Muscle of arm (tissue), 12 donors: ENCODE measurements around the gene ABCB9. TPM values are rescaled to one million over a fixed set of nuclear protein-coding genes. Genes with fewer than 3 reads are reported as not detected.
"Not testable (repeated sequence)": the region's sequence is repeated elsewhere in the genome, so short reads cannot be mapped to it uniquely, and the experiment has no call there.

Experiments used
- DNase-seq: peaks from one replicate; pipeline ENCODE4 v3.0.0-alpha.2; 2013
- polyA plus RNA-seq, 12 donors: library from polyadenylated mRNA; unstranded; fragments of 120-200 nt; gene quantifications; one replicate each; pipeline ENCODE4 v1.2.1, GENCODE V29; 2013; ENCODE audit not compliant: insufficient read length in 12 of 12

Gene ABCB9
- polyA plus RNA-seq, 12 donors, result 2.4 to 5.3 (median 3.2) TPM; not detected in 2

DNA sequence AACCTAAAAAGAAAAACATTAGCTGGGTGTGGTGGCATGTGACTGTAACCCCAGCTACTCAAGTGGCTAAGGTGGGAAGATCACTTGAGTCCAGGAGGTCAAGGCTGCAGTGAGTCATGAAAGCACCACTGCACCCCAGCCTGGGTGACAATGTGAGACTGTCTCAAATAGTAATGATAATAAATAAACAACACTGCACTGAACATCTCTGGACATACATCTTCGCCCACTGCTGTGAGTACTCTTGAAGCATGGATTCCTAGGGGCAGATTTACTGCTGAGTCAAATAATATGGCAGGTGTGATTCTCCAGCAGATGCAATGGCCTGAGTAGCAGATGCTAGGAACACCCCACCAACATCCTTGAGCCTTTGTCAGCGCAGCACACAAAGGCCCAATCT lies 23.6 kb downstream of the ABCB9 start:
- DNase-seq, result no peak

DNA sequence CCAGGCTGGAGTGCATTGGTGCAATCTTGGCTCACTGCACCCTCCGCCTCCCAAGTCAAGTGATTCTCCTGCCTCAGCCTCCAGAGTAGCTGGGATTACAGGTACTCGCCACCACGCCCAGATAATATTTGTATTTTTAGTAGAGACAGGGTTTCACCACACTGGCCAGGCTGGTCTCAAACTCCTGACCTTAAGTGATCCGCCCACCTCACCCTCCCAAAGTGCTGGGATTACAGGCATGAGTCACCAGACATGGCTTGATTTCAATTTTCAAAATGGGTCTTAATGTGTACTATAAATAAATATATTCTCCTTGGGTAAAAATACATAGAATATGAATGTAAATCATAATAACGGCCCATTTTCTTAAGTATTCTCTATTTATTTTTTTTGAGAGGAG lies 24.9 kb downstream of the ABCB9 start:
- DNase-seq, result not testable (repeated sequence)

DNA sequence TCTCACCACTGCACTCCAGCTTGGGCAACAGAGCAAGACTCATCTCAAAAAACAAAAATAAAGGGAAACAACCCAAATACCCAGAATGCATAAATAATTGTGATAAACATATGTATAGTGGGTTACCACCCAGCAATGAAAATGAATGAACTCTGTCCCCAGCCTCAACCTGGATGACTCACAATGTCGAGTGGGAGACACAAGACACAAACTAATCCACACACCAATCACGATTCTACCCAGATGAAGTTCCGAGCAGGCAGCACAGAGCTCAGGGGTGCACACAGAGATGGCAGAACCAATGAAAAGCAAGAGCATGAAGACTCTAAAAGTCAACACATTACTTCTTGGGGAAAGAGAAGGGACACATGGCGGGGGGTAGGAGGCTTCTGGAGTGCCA lies 27.1 kb downstream of the ABCB9 start:
- DNase-seq, result no peak

DNA sequence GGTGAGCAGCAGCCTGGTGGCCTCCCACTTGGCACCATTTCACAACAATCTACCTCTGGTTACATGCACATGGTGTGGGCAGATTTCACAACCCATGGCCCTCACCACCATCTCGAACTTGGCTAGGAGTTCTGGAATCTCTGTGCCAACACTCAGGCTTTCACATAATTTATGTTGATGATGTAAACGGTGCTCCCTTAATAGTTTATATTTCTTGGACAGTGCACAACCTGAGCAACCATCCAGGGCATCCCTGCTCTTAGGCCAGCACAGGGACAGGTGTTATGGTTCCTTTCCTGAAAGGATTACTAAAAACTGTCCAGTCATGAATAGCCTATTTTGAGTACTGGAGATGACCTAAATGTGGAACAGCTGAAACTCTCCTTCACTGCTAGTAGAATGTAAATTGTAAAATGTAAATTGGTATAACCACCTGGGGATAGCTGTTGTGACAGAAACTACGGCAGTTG lies 28.6 kb downstream of the ABCB9 start:
- DNase-seq, result no peak

DNA sequence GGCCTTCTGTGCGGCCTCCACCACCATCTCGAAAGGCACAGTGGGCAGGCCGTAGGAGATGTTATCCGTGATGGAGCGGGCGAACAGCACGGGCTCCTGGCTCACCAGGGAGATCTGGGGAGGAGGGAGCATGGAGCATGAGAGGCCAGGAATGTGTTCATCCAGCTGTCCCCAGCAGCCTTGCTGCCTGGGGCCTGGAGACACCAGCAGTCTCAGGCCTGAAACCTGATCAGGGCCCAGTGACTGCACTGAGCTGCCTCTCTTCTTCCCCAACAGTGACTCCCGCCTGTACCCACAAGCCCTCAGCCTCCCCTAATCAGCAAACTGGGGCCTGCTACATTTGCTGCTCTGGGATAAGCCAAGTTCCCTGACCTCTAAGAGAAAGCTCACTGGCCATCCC lies 30.9 kb downstream of the ABCB9 start:
- DNase-seq, result no peak

DNA sequence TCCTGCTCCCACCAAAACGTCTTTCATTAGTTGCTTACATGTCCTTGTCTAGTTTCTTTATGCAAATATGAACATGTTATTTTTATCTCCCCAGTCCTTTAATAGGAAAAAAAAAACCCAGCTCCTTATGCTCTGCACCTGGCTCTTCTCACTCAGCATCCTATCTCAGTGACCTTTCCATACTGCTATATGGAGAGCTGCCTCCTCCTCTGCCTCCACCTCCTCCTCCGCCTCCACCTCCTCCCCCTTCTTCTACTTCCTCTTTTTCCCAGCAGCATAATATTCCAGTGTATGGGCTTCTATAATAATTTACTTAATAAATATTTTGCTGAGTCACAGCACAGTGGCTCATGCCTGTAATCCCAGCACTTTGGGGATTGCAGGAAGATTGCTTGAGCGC lies 31.5 kb downstream of the ABCB9 start:
- no peak for DNase-seq

DNA sequence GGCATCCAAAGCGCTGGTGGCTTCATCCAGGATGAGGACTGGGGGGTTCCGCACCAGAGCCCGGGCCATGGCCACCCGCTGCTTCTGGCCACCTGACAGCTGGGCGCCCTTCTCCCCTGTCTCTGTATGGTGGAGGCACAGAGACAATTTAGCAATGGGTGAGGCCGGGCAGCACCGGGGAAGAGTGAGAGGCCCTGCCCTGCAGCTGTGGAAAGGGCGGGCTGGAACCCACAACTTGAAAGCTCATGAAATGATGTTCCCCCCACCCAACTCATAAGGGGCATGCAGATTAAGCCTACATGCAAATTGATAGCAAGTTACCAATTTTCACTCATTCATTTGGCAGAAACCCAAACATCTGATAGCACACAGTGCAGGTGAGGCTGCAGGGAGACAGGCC lies 34.1 kb downstream of the ABCB9 start:
- DNase-seq, result no peak

DNA sequence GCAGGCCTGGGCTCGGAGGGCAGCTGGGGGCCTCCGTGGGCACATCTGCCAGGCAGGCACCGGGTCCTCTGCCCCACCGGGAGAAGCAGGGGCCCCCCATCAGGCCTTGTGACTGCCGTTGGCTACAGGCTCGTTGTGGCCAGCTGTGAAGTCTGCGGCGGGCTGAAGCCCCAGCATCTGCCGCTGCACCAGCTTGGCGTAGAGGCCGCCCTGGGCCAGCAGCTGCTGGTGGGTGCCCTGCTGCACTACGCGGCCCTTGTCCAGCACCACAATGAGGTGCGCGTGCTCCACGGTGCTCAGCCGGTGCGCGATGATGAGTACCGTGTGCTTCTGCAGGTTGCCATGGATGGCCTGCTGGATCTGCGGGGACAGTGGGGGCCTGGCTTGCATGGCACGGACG lies 36.5 kb downstream of the ABCB9 start:
- DNase-seq, result no peak

DNA sequence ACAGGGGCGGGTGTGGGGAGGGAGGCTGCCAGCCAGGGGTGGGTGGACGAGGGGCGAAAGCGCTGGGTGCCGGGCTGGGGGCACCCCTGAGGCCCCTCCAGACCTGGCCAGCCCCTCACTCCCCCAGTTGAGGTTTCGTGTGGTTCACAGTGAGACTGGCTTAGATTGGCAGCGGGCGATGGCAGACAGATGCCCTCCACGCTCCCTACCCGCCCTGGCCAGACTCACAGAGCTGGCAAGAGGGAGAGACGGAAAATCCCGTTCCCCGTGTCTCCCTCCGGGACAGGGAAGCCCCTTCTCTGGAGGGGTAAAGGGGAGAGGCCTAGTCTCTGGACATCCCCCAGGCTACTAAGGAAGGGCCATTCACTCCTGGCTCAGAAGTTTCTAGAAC lies 37.1 kb downstream of the ABCB9 start:
- no peak for DNase-seq

DNA sequence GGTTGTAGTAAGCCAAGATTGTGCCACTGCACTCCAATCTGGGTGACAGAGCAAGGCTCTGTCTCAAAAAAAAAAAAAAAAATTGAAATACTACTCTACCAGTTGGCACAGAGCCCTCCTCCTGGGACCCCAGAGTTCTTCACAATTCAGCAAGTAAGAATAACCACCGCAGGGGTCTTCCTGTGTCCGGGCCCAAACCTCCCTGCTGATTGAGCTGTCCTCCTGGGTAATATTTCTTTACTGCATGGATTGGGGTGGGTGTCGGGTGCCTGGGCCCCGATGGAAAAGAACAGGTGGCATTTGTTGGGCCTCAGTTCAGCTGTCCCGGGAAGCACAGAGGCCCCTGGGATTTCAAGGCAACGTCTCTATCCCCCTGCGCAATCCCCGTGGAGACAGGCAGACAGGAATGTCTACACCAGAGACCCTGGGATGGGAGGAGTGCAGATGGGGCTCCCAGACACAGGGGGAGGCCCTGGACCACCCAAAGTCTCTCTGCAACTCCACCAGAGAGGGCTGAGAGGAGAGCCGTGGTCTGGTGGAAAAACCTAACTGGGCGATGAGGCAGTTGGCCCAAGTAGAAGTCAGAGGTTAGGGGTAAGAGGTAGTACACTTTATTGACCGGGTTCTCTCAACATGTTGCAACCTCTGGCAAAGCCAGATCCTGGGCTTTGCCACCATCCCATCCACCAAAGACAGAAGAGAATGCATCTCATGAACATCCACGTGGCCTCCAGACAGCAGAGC lies 37.7 kb downstream of the ABCB9 start:
- no peak for DNase-seq

DNA sequence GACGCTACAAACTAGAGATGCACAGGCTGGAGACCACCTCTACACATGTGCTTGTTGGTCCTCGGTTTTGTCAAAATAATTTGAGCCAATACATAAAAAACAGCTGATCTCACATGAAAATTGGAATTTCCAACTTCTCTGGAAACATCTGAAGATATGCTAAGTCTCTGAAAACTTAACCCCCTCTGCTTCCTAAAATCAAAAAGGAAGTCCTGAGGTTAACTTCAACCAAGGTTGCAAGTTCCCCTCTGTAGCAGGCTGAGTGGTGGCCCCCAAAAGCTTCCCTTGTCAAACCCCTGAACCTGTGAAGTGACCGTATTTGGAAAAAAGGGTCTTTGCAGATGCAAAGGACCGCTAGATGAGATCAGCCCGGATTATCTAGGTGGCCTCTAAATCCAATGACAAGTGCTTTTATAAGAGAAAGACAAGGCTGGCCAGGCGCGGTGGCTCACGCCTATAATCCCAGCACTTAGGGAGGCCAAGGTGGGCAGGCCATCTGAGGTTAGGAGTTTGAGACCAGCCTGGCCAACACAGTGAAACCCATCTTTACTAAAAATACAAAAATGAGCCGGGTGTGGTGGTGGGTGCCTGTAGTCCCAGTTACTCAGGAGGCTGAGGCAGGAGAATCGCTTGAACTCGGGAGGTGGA lies 38.4 kb downstream of the ABCB9 start:
- no peak for DNase-seq

DNA sequence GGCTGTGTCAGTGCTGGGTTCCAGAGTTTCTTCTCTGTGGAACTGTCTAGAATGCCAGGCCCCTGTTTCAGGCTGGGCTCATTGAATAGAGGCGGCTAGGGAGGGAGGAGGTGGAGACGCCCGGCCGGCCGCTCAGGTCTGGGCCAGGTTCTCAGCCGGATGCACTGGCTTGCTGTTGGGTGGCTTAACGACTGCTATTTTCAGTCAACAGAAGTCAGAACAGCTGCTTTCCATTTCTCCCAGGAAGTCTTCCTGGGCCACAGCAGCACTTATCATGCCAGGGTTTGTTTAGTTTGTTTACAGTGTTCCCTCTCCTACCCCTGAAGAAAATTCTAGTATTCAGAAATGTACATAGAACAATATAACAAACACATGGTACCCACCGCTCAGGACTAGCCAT lies 44.3 kb downstream of the ABCB9 start:
- DNase-seq, result no peak

DNA sequence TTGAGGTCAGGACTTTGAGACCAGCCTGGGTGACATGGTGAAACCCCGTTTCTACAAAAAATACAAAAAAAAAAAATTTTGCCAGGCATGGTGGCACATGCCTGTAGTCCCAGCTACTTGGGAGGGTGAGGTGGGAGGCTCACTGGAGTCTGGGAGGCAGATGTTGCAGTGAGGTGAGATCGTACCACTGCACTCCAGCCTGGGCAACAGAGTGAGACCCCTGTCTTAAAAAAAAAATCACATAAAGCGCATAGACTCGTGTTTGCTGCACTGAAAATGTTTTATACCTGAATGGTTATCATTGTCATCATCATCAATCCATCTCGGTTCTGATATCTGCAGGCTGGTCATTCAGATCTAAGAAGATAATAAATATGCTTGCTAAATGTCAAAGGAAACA lies 45.6 kb downstream of the ABCB9 start:
- DNase-seq, result no peak

DNA sequence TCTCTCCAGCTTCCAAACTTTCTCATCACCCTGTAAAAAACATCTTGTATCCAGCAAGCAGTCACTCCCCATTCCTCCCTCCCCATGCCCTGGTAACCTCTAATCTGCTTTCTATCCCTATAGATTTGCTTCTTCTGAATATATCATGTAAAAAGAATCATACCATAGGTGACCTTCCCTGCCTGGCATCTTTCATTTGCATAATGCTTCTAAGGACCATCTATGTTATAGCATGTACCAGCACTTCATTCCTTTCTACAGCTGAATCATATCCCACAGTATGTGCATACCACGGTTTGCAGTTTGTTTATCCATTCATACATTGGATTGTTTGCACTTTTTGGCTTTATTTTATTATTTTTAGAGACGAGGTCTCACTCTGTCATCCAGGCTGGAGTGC lies 47.4 kb downstream of the ABCB9 start:
- no peak for DNase-seq

DNA sequence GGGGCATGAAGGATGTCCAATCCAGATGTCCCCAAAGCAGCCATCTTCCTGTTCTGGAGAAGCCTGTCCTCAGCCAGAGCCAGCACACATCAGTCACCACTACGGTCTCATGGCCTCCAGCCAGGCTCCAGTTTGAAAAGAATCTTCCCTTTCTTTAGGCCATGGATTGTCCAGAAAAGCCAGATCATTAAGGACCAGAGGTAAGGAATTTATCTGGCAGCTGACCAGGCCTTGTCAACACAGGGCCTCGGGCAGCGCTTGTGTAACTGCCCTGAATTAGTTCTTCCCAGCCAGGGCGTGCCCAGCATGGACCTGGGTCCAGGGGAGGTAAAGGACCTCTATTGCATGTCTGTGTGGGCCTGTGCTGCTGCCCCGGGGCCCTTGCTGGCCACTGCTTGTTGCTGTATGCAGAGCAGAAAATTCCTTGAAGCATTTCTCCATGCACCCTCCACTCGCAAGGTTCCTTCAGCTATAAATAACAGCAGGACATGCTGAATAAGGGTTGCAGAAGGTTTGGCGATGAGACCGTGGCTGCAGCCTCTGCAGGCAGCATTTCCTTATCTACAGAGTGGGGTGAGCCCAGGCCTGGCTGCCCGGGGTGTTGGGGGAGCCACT lies 48.6 kb downstream of the ABCB9 start:
- DNase-seq, result no peak

DNA sequence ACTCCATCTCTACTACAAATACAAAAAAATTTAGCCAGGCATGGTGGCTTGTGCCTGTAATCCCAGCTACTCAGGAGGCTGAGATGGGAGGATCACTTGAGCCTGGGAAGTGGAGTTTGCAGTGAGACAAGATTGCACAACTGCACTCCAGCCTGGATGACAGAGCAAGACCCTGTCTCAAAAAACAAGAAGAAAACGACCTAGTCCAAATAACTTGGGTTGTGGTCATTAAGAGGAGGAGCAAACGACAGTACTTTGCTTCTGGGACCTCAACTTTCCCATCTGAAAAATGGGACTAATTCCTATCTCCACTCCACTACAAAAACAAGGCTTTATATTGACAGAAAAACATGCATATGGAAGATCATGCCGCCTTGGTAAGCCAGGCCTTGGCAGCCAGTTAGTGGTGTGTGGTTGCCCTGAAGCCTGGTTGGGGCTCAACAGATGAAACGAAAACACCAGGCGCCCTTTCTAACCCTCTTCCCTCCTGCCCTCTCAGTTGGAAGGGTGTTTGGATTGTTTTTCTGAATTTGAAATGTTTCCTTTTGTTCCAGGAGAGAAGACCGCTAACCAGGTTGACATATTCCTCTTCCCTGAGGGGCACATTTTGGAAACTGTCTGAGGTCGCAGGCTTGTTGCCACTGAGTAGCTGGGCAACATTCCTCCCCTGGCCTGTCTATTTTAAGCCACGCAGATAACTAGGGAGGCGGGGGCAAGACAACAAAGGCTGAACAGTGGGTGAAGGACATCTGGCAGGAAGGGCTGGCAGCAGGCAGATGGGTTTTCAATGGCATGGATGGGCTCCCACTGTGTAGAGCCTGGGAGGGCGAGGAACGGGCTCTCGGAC lies 56.6 kb downstream of the ABCB9 start:
- no peak for DNase-seq

DNA sequence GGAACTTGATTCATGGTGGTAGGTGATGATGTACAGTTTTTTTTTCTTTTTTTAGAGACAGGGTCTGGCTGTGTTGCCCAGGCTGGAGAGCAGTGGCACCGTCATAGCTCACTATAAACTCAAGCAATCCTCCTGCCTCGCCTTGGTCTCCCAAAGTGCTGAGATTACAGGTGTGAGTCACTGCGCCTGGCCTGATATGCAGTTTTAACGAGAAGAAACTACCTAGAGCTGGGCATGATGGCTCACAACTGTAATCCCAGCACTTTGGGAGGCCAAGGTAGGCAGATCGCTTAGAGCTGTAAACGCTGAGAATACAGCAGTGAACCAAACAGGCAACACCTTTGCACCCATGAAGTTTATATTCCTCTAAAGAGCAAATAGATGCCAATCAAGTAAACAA lies 57.3 kb downstream of the ABCB9 start:
- DNase-seq, result no peak

DNA sequence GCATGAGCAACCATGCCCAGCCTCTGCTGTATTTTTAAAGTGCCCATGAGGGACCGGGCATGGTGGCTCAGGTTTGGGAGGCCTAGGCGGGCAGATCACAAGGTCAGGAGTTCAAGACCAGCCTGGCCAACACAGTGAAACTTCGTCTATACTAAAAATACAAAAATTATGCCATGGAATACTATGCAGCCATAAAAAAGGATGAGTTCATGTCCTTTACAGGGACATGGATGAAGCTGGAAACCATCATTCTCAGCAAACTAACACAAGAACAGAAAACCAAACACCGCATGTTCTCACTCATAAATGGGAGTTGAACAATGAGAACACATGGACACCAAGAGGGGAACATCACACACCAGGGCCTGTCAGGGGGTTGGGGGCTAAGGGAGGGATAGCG lies 61.0 kb downstream of the ABCB9 start:
- not testable (repeated sequence) for DNase-seq

DNA sequence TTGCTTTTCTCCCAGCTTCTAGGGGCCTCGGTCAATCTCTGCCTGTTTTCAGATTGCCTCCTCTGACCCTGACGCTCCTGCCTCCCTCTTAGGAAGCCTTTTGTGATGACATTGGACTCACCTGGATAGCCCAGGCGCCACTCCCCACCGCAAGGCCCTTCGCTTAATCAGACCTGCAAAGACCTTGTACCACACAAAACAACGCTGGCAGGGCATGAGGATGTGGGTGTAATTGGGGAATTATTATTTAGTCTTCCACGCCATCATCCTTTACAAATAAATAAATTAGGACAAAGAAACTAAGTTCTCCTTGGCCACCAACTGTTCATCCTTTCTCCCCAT lies 62.6 kb downstream of the ABCB9 start:
- DNase-seq, result no peak

DNA sequence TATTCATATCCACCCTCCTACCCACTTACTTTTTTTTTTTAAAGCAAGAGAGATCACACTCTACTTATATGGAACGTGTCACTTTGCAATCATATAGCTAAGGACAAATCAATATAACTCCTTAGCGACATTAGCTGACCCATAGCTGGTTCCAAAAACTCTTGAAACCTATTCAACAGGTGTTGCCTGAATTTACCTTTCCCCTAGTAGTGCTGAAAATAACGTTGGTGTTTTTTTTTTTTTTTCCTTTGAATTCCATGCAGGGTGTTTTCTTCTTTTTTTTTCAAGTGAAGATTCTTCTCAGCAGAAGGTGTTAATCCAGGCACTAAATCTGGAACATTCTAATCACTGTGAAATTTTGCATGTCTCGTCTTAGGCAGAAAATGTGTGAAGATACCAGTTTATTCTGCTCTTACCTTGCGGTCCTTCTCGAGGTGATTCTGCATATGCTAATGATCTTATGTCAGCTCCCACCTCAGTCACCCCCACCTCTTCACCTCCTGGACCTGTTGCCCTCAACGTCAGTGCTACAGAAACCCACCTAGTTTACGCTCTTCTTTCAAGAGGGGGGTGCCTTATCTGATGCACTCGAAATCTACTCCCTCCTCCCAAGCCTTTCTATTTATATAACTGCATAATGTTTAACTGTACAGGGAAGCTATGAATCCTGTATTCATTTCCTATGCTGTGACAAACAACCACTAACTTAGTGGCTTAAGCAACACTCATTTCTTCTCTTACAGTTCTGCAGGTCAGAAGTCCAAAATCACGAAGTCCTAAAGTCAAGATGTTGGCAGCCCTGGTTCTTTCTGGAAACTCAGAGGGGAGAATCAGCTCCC lies 63.2 kb downstream of the ABCB9 start:
- no peak for DNase-seq

DNA sequence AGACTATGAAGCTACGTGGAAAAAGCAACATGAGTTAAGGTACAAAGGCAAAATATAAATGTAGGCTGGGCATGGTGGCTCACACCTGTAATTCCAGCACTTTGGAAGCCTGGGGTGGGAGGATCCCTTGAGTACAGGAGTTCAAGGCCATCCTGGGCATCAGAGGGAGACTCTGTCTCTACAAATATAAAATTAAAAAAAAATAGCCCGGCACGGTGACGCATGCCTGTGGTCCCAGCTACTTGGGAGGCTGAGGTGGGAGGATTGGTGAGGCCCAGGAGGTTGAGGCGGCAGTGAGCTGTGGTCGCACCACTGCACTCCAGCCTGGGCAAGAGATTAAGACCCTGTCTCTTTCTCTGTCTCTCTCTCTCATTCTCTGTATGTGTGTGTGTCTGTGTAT lies 66.4 kb downstream of the ABCB9 start:
- no peak for DNase-seq

DNA sequence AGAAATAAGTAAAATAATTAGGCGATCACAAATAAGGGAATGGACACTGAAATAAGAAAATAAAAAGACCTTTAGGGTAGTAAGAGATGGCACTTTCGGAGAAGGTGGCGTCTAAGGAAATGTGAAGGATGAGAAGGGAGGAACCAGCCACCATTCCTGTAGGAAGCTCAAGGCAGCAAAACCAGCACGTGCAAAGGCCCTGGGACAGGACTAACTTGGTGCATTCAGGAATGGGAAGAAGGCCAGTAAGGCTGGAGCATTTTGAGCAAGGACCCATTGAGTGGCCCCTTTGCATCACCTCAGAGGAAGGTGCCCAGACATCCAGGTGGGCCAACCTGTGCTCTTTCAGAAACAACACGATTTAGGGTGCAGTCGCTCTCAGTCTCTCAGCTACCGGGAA lies 69.6 kb downstream of the ABCB9 start:
- DNase-seq, result no peak
